ENCODE data around the gene KLHL30. TPM values are rescaled to one million over a fixed set of nuclear protein-coding genes. Genes with fewer than 3 reads are reported as not detected.

KLHL30 gene
- total RNA-seq, 4 donors from 2014 or later: 0.09 to 0.38 (median 0.18) TPM; not detected in 1

- H3K9me3 ChIP-seq: no peaks in the 10 kb centered on the region
- DNase-seq: no peak
- intact Hi-C loops (cut with DNase I): no loop called here
- H3K36me3 ChIP-seq: no peaks in the 10 kb centered on the region
- WGBS, 2 donors: 34 to 65% methylated on average over 4 to 6 of the region's 15 CpGs
- H3K27me3 ChIP-seq: peaks cover 0 to 49% (median 0%) of the 10 kb centered on the region in 4 donors
- H3K4me1 ChIP-seq: peaks cover 0 to 8% (median 0%) of the 10 kb centered on the region in 3 donors
- TF ChIP-seq POLR2A (IDR thresholded peaks at IDR 0.05): no peak
- TF ChIP-seq CTCF (IDR thresholded peaks at IDR 0.05): no peak
- no peak overlapping the region for H3K4me3 ChIP-seq
- H3K27ac ChIP-seq: no peak overlapping the region
These were observed 18.6 kb upstream of the KLHL30 start for GRCh38 chr2:238119756-238120462.

- DNase-seq: no peak
- TF ChIP-seq CTCF (IDR thresholded peaks at IDR 0.05): no peak
- TF ChIP-seq POLR2A (IDR thresholded peaks at IDR 0.05): no peak
- H3K36me3 ChIP-seq: no peaks in the 10 kb centered on the region
- intact Hi-C loops (cut with DNase I): no loop called here
- no peaks in the 10 kb centered on the region for H3K9me3 ChIP-seq
- WGBS, 2 donors: 34 to 42% methylated on average over 5 to 9 of the region's 30 CpGs
- peaks cover 0 to 42% (median 0%) of the 10 kb centered on the region in 4 donors for H3K27me3 ChIP-seq
- H3K4me3 ChIP-seq: no peak overlapping the region
- H3K4me1 ChIP-seq: peaks cover 0 to 8% (median 0%) of the 10 kb centered on the region in 3 donors
- no peak overlapping the region for H3K27ac ChIP-seq
These were observed 17.8 kb upstream of the KLHL30 start for GRCh38 chr2:238120463-238121298.

GRCh38 chr2:238121511-238122286 is 16.8 kb upstream of the KLHL30 start:
- 86 to 91% methylated on average over 2 to 8 of the region's 27 CpGs for WGBS, 2 donors
- peaks cover 0 to 8% (median 0%) of the 10 kb centered on the region in 3 donors for H3K4me1 ChIP-seq
- DNase-seq: no peak

More at GRCh38 chr2:238121511-238122286, 16.8 kb upstream of the KLHL30 start:
- TF ChIP-seq CTCF (IDR thresholded peaks at IDR 0.05) (no peak), POLR2A (IDR thresholded peaks at IDR 0.05) (no peak)
- Histone ChIP-seq H3K36me3 (no peaks in the 10 kb centered on the region), H3K9me3 (no peaks in the 10 kb centered on the region), H3K4me3 (no peak overlapping the region), H3K27me3 (peaks cover 0 to 32% (median 0%) of the 10 kb centered on the region in 4 donors), H3K27ac (no peak overlapping the region)
- intact Hi-C loops (cut with DNase I): no loop called here

All from esophagus squamous epithelium (tissue), 5 donors.